NCI-H510A (cell line): ENCODE measurements around the gene ADIPOQ.
A peak's percentile ranks its signal among the peaks of the same experiment; 100 is the strongest.
"Not testable (repeated sequence)": the region's sequence is repeated elsewhere in the genome, so short reads cannot be mapped to it uniquely, and the experiment has no call there.

Experiments used
- DNase-seq: peaks from one replicate; lab custom pipeline; 2025; lab: John Stamatoyannopoulos, UW

Gene ADIPOQ

DNA sequence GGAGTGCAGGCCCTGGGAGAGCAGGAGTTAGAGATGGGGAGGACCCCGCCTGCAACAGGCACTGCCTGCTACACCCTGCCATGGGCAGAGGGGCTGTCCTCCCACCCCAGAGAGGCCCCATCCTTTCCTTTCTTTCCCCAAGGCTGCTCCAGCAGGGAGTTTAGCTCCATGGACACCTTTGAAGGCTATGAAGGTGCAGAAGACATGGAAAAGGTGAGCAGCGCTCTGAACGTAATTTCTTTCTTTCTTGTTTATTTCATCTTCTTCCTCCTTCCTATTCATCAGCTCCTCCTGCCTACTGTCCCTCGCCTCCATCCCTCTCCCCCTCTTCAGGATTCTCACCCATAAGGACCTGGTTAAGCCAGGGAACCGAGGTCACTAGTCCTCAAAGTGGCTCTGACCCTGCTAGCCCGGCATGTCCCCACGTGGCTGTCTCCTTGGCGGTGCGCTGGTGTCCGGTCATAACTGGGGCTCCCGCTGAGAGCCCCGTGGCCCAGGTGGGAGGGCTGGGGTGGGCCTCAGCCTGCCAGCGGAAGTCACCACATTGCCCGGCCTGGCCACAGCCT is 16.0 kb upstream of the ADIPOQ start:
- DNase-seq, result no peak

DNA sequence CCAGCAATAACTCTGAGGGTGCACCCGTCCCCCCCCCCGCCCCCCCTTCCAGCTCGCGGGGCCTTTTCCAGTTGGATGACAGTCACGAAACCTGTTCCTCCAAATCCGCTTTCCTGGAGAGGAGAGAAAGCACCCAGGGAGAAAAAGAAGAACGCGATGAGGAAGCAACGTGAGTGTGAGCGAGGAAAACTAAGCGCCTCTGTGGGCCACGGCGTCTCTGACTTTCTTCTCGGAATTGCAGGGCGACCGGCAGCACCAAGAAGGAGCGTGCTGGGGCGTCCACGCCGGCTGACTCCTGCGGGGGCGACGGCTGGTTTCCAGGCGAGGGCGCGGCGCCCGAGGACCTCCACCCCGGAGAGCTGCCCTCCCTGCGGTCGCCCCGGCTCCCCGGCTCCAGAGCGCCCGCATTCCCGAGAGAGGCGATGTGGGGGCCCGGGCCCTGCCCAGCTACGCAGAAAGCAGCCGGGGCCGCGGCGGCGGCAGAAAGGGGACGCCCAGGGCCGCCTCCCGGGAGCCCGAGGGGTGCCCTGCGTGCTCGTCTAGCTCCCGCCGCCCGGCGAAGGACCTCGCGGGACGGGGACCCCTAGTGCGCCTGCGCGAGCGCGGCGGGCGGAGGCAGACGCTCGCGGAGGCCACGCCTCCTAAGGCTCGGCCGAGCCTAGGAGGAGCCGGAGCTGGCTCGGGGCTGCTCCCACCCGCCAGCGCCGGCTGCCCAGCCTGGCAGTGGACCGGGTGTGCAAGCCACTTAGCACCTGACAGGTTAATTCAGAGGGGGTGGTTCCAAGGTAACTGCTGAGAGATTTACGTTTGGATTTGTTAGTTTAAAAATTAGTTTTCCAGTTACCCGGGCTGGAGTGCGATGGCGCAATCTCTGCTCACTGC is 15.3 kb upstream of the ADIPOQ start:
- peak; percentile 72 for DNase-seq

DNA sequence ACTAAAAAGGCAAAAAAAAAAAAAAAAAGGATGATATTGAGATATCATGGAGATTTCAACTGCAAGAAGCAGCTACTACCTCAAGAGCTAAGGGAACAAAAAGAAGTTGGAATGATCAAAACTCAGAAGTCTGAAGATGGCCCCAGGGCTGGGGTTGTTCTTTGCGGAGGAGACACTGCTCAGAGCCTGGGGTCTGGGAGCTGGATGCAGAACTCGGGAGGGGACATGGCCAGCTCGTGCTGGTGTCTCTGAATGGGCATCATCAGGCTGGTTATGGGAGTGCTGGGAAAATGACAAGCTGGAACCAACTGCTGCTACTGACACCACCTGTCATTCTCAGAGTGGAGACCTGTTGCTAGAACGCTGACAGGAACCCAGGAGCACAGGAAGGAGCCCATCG is 14.2 kb upstream of the ADIPOQ start:
- no peak for DNase-seq

DNA sequence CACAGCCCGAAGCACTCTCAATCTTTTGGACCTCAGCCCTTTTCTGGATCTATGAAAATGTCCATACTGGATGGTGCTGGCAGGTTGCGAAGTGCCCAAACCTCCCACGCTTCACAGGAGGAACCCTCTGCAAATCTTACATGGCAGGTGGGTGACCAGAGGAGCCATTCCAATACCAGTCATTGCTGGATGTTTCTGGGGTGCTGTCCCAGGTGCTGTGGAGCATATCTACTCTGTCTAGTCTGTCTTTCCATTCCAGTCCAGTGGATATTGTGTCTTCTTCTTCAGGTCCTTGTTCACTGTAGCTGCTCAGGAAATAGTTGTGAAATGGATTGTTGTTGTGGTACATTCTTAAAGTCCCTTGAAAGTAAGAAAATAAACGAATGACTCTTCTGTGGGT is 10.7 kb upstream of the ADIPOQ start:
- DNase-seq, result no peak

DNA sequence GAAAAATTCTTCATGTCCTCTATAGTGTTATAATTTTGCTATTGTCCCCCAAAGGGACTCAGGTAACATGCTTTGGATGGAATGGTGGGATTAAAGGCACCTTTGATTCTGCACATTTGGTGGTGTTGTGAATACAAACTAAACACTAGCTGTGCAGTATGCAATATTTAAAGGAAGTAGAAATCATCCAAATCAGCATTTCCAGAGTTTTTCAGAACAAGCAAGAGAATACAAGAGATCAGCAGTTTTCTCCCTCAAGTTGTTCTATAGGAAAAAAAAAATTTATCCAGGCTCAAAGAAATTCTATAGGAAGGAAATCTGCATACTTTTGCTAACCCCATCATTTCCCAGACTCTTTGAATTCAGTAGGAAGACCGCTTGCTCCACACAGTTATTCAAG is 10.2 kb upstream of the ADIPOQ start:
- no peak for DNase-seq

DNA sequence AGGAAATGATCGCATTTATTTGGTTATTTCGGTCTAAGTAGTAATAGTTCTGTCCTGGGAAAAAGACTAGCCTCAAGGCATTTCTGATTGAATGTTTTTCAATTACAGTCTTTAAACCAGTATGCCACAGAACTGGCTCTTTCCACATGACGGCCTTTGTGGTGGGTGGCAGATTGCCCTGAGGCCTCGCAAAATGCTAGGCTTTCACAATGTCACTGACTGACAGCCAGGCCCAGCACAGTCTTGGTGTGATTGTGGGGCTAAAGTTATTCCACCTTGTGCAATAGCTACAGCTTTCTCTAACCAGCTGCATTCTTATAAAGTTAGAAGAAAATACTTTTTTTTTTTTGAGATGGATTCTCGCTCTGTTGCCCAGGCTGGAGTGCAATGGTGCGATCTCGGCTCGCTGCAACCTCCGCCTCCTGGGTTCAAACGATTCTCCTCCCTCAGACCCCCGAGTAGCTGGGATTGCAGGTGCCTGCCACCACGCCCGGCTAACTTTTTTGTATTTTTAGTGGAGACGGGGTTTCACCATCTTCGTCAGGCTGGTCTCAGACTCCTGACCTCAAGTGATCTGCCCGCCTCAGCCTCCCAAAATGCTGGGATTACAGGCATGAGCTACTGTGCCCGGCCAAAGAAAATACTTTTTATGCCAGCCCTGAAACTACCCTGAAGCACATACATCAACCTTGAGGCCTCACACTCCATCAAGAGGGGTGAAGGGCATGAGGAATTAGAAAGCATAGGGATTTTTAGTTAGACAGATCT is 2.5 kb upstream of the ADIPOQ start:
- DNase-seq, result no peak

DNA sequence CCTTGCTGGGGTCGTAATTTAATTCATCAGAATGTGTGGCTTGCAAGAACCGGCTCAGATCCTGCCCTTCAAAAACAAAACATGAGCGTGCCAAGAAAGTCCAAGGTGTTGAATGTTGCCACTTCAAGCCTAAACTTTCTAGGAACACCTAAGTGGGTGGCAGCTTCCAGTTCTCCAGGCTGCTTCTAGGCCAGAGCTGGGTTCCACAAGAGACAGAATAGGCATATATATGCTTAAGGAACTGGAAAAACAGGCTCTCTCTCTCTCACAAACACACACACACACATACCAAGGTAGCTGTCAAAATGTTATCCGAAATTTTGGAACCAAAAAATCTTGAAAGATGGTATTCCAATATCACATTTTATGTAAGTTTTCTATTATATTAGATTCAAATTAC is 890 bp upstream of the ADIPOQ start:
- no peak for DNase-seq

DNA sequence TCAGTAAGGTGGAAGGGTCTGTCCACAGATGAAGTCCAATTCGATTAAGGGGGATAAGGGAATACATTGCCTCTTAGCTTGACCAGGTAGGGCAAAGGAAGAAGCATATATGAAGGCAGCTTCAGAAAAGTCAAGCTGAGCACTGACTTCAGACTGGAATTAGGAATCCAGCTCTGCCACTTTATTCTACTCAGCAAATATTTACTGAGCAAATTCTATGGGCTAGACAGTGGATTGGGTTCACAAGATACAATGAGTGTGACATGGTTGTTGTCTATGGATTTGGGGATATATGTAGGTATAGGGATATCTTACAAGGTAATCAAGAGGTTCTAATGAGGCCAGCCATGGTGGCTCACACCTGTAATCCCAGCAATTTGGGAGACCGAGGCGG is 526 bp downstream of the ADIPOQ start:
- no peak for DNase-seq

DNA sequence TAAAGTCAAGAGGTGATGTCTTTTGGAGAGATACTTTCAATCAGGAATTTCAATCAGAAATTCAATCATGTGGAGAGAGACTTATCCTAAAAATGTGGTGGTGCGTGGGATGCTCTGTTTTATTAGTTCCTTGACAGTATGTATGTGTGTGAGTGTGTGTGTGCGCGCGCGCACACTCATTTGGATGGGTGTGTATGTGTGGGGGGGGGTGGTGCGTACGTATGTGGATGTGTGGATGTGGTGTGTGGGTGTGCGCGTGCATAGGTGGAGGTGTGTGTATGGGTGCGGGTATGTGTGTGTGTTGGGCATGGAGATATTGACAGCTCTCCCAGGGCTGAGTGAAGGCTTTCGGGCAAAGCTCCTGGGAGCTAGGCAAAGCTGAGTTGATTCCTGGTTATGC is 2.4 kb downstream of the ADIPOQ start:
- DNase-seq, result no peak

DNA sequence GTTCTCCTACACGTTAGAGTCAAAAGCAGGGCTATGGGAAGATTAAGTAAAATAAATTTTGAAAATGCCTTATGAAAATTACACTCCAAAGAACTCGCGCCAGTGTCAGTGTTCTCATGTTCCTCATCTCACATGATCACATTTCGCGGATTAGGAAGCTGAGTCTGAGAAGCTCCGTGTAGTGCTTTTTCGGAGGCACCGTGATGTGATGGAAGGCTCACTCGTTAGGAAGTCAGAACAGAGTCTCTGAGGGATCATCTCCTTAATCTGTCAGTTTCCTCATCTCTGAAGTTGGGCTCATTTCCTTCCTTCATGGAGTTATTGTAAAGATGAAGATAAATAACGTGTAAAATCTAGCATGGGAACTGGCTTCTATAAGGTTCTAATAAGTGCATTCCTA is 3.2 kb downstream of the ADIPOQ start:
- DNase-seq, result no peak

DNA sequence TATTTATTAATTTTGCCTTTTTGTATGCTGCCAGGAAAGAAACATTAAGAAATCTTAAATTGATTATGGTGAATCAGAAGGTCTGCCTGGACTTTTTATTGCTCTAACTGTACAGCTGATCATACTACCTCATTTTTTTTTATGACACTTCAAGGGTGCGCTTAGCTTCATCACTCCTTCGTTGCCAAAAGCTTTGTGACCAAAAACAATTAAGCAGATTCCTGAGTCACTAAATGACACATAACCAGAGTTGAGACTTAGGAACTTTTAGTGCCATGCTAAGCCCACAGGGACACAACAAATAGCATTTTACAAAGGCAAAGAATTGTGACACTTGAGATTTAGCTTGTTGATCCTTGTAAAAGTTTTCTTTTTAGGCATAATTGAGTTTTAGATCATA is 4.9 kb downstream of the ADIPOQ start:
- no peak for DNase-seq

DNA sequence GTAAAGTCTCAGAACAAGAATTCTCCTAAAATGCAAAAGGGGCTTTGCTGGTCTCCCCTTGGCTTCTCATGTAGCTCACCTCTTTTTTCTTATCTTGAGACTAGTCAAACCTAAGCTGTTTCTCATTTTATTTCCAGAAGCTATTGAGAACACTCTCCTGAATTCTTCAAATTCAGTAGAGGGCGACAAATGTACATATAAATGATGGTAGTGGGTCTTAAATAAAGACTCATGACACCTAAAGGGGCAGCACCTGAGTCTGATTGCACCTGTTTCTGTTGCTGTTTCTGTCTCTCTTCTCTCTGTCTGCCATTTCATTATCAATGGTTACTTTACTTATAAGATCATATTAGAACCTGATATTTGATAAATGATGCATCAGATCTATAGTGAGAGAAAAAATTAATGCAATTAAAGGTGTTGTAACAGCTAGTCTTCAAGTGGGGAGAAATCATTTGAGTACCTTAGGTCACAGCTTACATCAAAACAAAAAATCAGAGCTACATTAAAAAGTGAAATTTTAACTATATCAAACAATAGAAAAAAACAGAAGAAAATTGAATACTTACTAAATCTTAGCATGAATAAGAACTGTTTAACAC is 7.0 kb downstream of the ADIPOQ start:
- DNase-seq, result no peak

DNA sequence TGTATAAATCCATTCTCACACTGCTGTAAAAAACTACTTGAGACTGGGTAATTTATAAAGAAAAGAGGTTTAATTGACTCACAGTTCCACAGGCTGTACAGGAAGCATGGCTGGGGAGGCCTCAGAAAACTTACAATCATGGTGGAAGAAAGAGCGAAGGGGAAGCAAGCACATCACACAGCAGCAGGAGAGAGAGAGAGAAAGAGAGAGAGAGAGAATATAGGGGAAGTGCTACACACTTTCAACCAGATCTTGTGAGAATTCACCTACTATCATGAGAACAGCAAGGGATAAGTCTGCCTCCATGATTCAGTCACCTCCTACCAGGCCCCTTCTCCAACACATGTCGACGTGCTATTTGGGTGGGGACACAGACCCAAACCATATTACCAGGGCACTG is 9.3 kb downstream of the ADIPOQ start:
- not testable (repeated sequence) for DNase-seq

DNA sequence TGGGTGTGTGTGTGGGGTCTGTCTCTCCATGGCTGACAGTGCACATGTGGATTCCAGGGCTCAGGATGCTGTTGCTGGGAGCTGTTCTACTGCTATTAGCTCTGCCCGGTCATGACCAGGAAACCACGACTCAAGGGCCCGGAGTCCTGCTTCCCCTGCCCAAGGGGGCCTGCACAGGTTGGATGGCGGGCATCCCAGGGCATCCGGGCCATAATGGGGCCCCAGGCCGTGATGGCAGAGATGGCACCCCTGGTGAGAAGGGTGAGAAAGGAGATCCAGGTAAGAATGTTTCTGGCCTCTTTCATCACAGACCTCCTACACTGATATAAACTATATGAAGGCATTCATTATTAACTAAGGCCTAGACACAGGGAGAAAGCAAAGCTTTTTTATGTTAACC is 10.5 kb downstream of the ADIPOQ start:
- DNase-seq, result no peak

DNA sequence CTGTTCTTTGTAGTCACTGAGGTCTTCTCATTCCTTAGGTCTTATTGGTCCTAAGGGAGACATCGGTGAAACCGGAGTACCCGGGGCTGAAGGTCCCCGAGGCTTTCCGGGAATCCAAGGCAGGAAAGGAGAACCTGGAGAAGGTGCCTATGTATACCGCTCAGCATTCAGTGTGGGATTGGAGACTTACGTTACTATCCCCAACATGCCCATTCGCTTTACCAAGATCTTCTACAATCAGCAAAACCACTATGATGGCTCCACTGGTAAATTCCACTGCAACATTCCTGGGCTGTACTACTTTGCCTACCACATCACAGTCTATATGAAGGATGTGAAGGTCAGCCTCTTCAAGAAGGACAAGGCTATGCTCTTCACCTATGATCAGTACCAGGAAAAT is 11.6 kb downstream of the ADIPOQ start:
- DNase-seq, result no peak

DNA sequence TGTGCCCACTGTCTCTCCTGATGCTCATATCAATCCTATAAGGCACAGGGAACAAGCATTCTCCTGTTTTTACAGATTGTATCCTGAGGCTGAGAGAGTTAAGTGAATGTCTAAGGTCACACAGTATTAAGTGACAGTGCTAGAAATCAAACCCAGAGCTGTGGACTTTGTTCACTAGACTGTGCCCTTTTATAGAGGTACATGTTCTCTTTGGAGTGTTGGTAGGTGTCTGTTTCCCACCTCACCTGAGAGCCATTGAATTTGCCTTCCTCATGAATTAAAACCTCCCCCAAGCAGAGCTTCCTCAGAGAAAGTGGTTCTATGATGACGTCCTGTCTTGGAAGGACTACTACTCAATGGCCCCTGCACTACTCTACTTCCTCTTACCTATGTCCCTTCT is 12.4 kb downstream of the ADIPOQ start:
- no peak for DNase-seq

DNA sequence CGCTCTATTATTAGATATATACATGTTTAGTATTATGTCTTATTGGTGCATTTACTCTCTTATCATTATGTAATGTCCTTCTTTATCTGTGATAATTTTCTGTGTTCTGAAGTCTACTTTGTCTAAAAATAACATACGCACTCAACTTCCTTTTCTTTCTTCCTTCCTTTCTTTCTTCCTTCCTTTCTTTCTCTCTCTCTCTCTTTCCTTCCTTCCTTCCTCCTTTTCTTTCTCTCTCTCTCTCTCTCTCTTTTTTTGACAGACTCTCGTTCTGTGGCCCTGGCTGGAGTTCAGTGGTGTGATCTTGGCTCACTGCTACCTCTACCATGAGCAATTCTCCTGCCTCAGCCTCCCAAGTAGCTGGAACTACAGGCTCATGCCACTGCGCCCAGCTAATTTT is 15.2 kb downstream of the ADIPOQ start:
- DNase-seq, result no peak

DNA sequence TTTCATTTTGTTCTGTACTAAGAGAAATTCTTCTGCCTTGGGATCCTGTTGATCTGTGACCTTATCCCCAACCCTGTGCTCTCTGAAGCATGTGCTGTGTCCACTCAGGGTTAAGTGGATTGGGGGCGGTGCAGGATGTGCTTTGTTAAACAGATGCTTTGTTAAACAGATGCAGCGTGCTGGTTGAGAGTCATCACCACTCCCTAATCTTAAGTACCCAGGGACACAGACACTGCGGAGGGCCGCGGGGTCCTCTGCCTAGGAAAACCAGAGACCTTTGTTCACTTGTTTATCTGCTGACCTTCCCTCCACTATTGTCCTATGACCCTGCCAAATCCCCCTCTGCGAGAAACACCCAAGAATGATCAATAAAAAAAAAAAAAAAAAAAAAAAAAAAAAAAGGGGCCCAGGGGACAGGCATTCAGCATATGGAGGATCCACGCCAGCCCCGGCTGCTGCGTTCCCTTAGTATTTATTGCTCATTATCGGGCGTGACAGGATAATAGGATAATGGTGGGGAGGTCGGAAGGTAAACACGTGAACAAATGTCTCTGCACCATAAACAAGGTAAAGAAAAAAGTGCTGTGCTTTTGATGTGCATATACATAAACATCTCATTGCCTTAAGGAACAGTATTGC is 22.8 kb downstream of the ADIPOQ start:
- not testable (repeated sequence) for DNase-seq

DNA sequence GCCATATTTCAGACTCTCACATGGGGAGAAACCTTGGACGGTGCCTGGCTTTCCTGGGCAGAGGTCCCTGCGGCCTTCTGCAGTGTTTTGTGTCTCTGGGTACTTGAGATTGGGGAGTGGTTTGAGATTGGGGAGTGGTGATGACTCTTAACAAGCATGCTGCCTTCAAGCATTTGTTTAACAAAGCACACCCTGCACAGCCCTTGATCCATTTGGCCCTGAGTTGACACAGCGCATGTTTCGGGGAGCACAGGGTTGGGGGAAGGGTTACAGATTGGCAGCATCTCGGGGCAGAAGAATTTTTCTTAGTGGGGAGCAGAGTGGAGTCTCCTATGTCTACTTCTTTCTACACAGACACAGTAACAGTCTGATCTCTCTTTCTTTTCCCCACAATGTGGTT is 23.6 kb downstream of the ADIPOQ start:
- DNase-seq, result not testable (repeated sequence)

DNA sequence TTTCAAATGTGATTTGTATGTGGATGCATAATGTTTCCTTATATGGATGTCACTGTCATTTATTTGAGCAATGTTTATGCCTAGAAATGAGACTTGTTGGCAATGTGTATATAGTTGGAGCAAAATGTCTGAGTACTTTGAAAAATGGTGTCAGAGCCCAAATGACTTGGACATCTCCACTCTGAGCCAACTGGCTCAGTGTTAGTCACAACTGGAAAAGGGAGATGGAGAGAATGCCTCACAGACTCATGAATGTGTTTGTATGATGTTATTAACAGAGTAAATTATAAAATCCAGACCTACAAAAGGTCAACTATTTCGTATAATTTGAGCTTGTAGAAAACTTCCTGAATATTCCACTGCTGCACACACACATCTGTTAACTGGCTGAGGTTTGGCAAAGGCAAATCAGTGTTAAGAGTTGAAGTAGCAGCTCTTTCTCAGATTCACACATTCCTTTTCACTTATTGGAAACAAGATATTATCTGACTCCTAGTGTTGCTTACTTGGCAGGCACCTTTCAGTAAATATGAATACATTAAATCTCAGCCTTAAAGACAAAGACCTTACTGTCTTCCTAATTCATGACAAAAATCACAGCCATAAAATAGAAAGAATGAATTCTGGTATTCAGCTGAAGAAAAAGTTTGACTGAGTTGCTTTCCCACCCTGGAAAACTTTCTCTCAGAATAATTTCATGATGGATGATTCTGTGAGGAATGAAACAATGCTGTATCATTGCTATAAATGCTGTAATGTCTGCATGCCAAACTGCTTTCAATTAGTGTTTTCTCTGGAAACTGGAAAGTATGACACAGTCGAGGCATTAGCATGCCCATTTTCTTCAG is 27.0 kb downstream of the ADIPOQ start:
- no peak for DNase-seq
